OCI-LY7 (cell line): Measurements from ENCODE around the gene PARD3.

Experiments
- CTCF ChIP-seq: fragments of 200-600 bp; sonication (generic); conservative IDR thresholded peaks from 2 replicates; pipeline ENCODE4 v1.5.1; 2014; ENCODE audit warnings: mild to moderate bottlenecking, antibody characterized with exemption, low read length, moderate library complexity, mixed read lengths
- EZH2phosphoT487 ChIP-seq: fragments of 200-600 bp; sonication (generic); IDR thresholded peaks from 2 replicates; pipeline ENCODE4 v1.6.1; 2018; ENCODE audit warnings: low read depth, borderline replicate concordance, mild to moderate bottlenecking, mixed run types, antibody characterized with exemption, low read length, moderate library complexity, mixed read lengths

GRCh38 chr10:34151481-34151880 is 663.6 kb downstream of the PARD3 start:
- TF ChIP-seq CTCF (no peak), EZH2phosphoT487 (no peak)
